ENCODE data around the gene CRB1.

The CRB1 gene

GRCh38 chr1:197287863-197288262 lies 19.8 kb downstream of the CRB1 start:
- TF ChIP-seq CTCF (conservative IDR thresholded peaks at IDR 0.05; ENCODE audit: low read depth, low read length), result no peak

GRCh38 chr1:197302775-197303174 lies 34.7 kb downstream of the CRB1 start:
- no peak for TF ChIP-seq CTCF (conservative IDR thresholded peaks at IDR 0.05; ENCODE audit: low read depth, low read length)
- no peak overlapping the region for H3K4me3 ChIP-seq (ENCODE audit: low read length)
- peak; percentile 23 for DNase-seq (ENCODE audit: low read depth)

More at GRCh38 chr1:197287863-197288262, 19.8 kb downstream of the CRB1 start:
- no peak overlapping the region for H3K4me3 ChIP-seq (ENCODE audit: low read length)
- no peak for DNase-seq (ENCODE audit: low read depth)

GRCh38 chr1:197303463-197303862 lies 35.4 kb downstream of the CRB1 start:
- no peak for TF ChIP-seq CTCF (conservative IDR thresholded peaks at IDR 0.05; ENCODE audit: low read depth, low read length)
- DNase-seq (ENCODE audit: low read depth), result no peak
- H3K4me3 ChIP-seq (ENCODE audit: low read length), result no peak overlapping the region

- no peak for TF ChIP-seq CTCF (conservative IDR thresholded peaks at IDR 0.05; ENCODE audit: low read depth, low read length)
- no peak overlapping the region for H3K4me3 ChIP-seq (ENCODE audit: low read length)
- no peak for DNase-seq (ENCODE audit: low read depth)
Measured at GRCh38 chr1:197304638-197305200, 36.7 kb downstream of the CRB1 start.

- H3K4me3 ChIP-seq (ENCODE audit: low read length), result no peak overlapping the region
- no peak for TF ChIP-seq CTCF (conservative IDR thresholded peaks at IDR 0.05; ENCODE audit: low read depth, low read length)
- no peak for DNase-seq (ENCODE audit: low read depth)
Measured at GRCh38 chr1:197305925-197306324, 37.9 kb downstream of the CRB1 start.

- TF ChIP-seq CTCF (conservative IDR thresholded peaks at IDR 0.05; ENCODE audit: low read depth, low read length), result no peak
- no peak overlapping the region for H3K4me3 ChIP-seq (ENCODE audit: low read length)
- DNase-seq (ENCODE audit: low read depth), result no peak
Measured at GRCh38 chr1:197306381-197307062, 38.5 kb downstream of the CRB1 start.

- no peak for TF ChIP-seq CTCF (conservative IDR thresholded peaks at IDR 0.05; ENCODE audit: low read depth, low read length)
- no peak overlapping the region for H3K4me3 ChIP-seq (ENCODE audit: low read length)
- no peak for DNase-seq (ENCODE audit: low read depth)
Measured at GRCh38 chr1:197307136-197307535, 39.1 kb downstream of the CRB1 start.
